ENCODE results near the gene FAM107B.

GRCh38 chr10:14510346-14510745 is 264.4 kb downstream of the FAM107B start:
- TF ChIP-seq CTCF (conservative IDR thresholded peaks at IDR 0.05; ENCODE audit: low read depth, low read length) = no peak
- no peak for TF ChIP-seq EZH2 (IDR thresholded peaks at IDR 0.05; ENCODE audit: borderline replicate concordance, low read depth, low read length, poor library complexity, severe bottlenecking)
